Left hindlimb (tissue), 1 donor: Measurements from ENCODE around the gene PRF1.
"Not testable (repeated sequence)": the region's sequence is repeated elsewhere in the genome, so short reads cannot be mapped to it uniquely, and the experiment has no call there.

Experiments used
- DNase-seq: peaks from one replicate; pipeline ENCODE4 v3.0.0-alpha.2; 2018

The PRF1 gene

GRCh38 chr10:70616761-70617160, 14.2 kb upstream of the PRF1 start:
- no peak for DNase-seq

GRCh38 chr10:70615784-70616522, 13.4 kb upstream of the PRF1 start:
- DNase-seq = no peak

GRCh38 chr10:70615211-70615610, 12.7 kb upstream of the PRF1 start:
- DNase-seq = no peak

GRCh38 chr10:70614364-70614763, 11.8 kb upstream of the PRF1 start:
- not testable (repeated sequence) for DNase-seq

- no peak for DNase-seq
These were observed 11.4 kb upstream of the PRF1 start for GRCh38 chr10:70613941-70614340.

GRCh38 chr10:70607936-70608335, 5.4 kb upstream of the PRF1 start:
- no peak for DNase-seq

- DNase-seq = no peak
These were observed 2.6 kb upstream of the PRF1 start for GRCh38 chr10:70605161-70605560.

- no peak for DNase-seq
These were observed 1.6 kb upstream of the PRF1 start for GRCh38 chr10:70604106-70604505.

GRCh38 chr10:70603449-70603801, 884 bp upstream of the PRF1 start:
- DNase-seq = no peak

- no peak for DNase-seq
These were observed 795 bp downstream of the PRF1 start for GRCh38 chr10:70601746-70602145.

- no peak for DNase-seq
These were observed 1.8 kb downstream of the PRF1 start for GRCh38 chr10:70600512-70601395.

- no peak for DNase-seq
These were observed 2.8 kb downstream of the PRF1 start for GRCh38 chr10:70599791-70600190.

- DNase-seq = no peak
These were observed 3.2 kb downstream of the PRF1 start for GRCh38 chr10:70599319-70599718.

- no peak for DNase-seq
These were observed 3.7 kb downstream of the PRF1 start for GRCh38 chr10:70598857-70599295.

- DNase-seq = no peak
These were observed 4.4 kb downstream of the PRF1 start for GRCh38 chr10:70597856-70598815.

GRCh38 chr10:70596860-70597809, 5.4 kb downstream of the PRF1 start:
- DNase-seq = peak; percentile 70

GRCh38 chr10:70596110-70596798, 6.3 kb downstream of the PRF1 start:
- DNase-seq = no peak

- no peak for DNase-seq
These were observed 7.0 kb downstream of the PRF1 start for GRCh38 chr10:70595566-70596016.

GRCh38 chr10:70594161-70594560, 8.4 kb downstream of the PRF1 start:
- DNase-seq = no peak

- DNase-seq = no peak
These were observed 9.0 kb downstream of the PRF1 start for GRCh38 chr10:70593513-70593890.
